ENCODE results near the gene STX8. TPM values are rescaled to one million over a fixed set of nuclear protein-coding genes. Genes with fewer than 3 reads are reported as not detected.
"Not testable (repeated sequence)": the region's sequence is repeated elsewhere in the genome, so short reads cannot be mapped to it uniquely, and the experiment has no call there.

STX8 gene
- total RNA-seq, 1 donor from 2014 or later = 28.6 TPM

DNA sequence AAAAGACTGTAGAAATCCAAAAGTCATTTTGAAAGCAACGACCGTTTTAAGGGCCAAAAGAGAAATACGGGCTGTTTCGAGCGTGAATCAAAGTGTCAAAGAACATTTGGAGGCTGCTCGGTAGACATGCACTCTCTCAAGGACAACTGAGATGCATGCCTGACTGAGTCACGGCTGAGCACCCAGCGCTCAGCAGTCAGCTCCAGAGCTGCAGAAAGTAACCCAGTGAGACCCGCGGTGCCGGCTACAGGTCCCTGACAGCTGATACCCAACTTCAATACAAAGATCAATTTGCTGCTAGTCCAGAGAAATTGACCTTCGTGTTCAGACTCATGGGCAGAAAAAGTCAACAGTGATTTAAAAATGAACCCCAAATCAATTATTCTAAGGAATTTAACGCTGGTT is 214.9 kb downstream of the STX8 start:
- DNase-seq (ENCODE audit: low spot score) = peak; percentile 73
- peak; percentile 89 for ATAC-seq

DNA sequence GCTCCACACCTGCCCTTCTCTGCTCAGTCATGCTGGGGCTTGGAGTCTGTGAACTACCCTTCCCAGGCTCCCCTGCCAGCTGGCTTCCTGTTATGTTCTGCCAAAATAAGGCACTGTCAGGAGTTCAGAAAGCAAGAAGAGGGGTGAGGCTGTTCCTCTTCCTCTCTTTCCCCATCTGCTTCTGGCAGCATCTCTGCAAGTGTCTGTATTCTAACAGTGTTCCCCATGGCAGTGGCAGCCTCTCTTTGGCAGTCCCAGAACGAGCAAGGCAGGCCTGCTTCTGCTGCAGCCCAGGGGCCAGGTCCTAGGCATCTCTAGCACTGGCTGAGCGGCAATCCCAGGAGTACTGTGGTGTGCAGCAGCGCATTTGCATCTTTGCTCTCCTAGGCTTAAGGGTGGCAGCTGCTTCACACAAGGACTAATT is 219.1 kb downstream of the STX8 start:
- no peak for DNase-seq (ENCODE audit: low spot score)
- ATAC-seq = peak; percentile 5

DNA sequence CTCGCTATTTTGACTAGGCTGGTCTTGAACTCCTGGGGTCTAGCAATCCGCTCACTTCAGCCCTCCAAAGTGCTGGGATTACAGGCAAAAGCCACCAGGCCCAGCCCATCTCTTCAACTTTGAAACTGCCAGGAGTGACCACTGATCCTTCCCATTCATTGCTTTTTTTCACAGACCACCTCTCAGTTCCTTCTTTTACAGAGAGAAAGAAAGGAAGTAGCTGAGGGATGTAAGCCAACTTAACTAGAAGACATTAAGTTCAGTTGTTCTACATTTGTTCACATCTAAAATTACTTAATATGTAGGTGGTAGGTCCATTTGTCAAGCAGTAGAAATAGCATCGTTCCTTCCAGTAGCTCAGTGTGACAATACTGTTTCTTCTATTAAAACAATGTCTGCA is 219.8 kb downstream of the STX8 start:
- ATAC-seq (no peak), DNase-seq (ENCODE audit: low spot score) (no peak)

DNA sequence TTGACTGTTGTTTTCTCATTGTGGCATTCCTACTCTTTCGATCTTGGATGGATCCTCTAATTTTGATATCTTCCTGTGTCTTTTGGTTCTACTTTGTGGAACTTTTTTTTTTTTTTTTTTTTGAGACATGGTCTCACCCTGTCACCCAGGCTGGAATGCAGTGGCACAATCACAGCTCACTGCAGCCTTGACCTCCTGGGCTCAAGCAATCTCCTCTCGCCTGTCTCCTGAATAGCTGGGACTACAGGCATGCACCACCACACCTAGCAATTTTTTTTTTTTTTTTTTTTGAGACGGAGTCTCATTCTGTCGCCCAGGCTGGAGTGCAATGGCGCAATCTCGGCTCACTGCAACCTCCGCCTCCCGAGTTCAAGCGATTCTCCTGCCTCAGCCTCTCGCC is 220.4 kb downstream of the STX8 start:
- not testable (repeated sequence) for DNase-seq (ENCODE audit: low spot score); ATAC-seq

DNA sequence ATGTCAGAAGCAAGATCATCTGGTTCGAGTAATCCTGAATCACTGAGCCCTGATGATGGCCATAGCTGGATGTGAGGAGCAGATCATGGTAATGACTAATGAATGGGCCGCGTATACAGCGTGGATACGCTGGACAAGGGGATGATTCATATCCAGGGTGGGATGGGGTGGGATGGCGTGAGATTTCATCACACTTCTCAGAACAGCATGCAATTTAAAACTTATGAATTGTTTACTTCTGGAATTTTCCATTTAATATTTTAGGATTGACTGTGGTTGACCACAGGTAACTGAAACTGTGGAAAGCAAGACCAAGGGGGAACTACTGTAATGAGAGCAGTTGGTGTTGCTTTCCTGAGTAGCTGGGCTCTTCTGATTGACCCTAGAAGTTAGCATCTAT is 225.5 kb downstream of the STX8 start:
- DNase-seq (ENCODE audit: low spot score) = no peak
- no peak for ATAC-seq

DNA sequence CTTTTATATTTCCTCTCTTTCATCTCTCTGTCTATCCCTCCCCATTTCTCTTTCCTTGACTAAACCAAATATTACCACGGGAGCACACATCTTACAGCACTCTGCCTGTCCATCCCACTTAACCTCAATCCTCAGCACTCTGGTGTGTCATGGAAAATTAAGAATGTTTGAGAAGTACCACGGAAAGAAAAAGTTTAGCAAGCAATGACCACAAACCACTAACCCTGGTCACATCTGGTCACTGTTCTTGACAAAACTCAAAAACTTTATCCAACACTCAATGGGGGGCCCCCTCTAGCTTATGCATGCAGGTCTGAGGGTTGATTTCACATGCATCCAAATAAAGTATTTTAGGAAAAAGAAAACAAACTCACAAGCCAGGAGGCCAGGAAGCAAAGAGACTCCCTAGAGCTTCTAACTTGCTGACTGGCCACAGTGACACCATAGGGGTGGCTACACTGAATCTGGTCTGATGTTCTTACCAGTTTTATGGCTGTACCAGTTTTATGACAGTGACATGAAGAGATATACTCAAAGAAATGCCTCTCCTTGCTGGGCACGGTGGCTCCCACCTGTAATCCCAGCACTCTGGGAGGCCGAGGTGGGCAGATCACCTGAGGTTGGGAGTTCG is 229.2 kb downstream of the STX8 start:
- no peak for ATAC-seq
- DNase-seq (ENCODE audit: low spot score) = no peak

DNA sequence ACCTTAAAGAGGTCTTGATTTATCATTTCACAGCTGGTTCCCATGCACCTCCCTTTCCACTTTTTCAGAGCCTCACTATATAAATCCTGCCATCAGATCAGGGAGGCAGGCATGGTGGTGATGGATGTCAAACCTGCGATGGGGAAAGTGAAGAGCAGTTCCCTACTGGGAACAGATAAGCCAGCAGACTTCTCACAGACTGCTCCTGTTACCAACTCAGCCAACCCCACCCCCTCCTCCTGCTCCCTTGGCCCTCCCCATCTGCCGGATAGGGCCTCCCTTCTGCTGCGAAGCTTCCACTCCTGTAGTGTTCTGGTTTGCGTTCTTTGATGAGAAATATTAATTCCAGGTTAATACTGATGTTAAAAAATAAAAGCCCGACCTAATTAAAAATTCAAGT is 232.1 kb downstream of the STX8 start:
- no peak for DNase-seq (ENCODE audit: low spot score)
- no peak for ATAC-seq

DNA sequence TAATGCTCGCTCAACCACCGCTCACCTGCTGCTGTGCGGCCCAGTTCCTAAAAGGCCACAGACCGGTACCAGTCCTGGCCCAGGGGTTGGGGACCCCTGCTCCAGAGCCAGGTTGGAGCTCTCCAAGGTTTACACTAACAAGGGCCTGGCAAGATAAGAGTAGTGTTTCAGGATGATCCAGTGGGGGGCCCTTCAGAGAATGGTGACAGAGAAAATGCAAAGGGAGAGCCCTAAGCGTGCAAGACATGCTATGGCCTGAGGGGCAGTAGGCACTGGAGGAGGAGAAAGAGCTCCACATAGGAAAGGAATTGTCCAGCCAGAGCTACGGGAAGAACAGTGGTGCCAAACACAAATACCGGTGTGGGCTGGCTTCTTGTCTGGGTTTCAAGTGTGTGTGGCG is 233.4 kb downstream of the STX8 start:
- ATAC-seq (no peak), DNase-seq (ENCODE audit: low spot score) (no peak)

DNA sequence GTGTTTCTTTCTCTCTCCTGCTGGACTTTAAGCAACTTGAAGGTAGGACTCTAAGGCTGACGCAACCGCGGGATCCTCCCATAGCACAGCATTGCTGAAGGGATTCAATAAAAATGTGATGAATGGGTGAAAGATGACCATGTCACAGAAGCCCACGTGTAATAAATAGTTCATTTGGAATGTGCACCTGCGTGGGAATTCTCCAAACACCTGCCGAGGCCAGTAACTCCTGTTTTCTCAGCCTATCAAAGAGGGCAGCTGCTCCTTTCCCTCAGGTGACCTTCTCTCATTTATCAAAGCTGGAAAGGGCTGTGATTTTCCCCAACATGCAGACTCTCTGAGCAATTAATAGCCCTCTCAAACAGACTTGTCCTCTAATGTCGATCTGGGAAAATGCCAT is 235.7 kb downstream of the STX8 start:
- ATAC-seq = no peak
- no peak for DNase-seq (ENCODE audit: low spot score)

DNA sequence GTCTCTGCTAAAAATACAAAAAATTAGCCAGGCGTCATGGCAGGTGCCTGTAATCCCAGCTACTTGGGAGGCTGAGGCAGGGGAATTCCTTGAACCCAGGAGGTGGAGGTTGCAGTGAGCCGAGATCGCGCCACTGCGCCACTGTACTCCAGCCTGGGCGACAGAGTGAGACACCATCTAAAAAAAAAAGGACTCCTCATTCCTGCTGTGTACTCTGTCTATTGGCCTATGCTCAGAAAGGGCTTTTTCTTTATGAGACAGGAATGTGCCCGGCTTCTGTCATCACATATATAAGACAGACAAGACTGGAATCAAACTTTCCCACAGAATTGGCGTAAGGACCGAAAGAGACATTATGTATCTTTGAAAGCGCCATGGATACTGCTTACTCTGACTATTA is 236.1 kb downstream of the STX8 start:
- not testable (repeated sequence) for DNase-seq (ENCODE audit: low spot score); ATAC-seq

DNA sequence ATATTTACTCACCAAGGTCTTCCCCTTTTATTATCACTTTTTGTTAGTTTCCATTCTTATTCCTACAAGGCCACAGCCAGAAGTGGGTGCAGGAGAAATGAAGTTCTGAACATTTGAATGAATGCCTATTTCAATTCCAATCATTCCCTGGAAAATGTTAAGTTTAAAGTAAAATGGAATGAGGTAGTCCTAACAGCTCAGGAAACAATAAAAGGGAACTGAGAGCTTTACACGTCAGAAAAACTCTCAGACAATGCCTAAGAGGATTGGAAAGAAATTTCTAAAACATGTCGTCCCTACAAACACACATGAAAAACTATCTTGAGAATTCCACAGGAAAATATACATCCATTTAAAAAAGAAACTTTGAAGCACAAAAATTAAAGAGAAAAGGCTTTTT is 238.8 kb downstream of the STX8 start:
- DNase-seq (ENCODE audit: low spot score) = no peak

DNA sequence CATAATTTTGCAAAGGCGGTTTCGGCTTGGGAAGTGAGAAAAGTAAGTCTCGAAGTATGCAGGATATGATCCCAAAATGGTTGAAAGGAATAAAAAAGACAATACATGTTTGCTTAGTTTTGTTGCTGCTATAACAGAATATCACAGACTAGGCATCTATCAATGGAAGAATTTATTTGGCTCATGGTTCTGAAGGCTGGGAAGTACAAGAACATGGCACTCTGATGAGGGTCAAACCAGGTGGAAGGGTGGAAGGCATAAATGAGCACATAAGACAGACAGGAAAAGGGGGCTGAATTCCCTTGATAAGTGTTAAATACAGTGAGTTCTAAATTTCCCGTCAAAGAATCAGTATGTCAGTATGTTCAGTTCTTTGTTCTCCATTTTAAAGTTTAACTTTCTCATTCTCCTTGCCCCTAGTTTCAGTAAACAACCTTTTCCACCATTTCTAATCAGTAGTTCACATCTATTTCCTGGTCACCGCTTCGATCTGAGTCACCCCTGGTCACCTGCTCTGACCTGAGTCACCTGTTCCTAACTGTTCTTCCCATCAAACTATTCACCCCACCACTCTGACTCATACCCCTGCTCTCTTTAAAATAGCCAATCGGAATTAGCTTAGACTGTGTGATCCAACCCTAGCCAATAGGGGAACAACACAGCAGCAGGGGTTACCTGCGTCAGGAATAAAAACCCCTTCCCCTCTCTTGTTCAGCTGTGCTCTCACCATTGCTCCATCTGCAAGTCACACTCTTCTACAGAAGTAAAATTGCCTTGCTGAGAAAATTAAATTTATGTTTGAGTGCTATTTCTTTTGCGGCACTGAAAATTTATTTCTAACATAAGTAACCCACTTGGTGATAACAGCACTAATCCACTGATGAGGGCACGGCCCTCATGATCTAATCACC is 240.8 kb downstream of the STX8 start:
- ATAC-seq (no peak), DNase-seq (ENCODE audit: low spot score) (no peak)

More for the DNA sequence above, 238.8 kb downstream of the STX8 start:
- ATAC-seq = no peak

DNA sequence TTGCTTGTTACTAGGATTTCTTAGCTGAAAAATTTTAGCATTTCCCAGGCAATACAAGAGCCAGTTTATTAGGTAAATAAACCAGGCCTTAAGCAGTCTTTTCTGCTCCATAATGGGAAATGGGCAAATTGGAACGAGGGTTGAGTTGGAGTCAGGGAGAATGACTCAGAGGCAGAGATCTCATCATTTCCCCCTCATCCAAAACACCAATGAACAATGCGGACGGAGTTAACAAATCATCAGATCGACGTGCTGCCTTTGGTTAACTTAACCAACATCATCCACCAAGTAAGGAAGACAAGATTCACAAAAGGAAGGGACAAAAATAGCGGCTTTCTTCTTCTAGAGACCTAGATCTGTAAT is 243.5 kb downstream of the STX8 start:
- DNase-seq (ENCODE audit: low spot score) (no peak), ATAC-seq (no peak)

DNA sequence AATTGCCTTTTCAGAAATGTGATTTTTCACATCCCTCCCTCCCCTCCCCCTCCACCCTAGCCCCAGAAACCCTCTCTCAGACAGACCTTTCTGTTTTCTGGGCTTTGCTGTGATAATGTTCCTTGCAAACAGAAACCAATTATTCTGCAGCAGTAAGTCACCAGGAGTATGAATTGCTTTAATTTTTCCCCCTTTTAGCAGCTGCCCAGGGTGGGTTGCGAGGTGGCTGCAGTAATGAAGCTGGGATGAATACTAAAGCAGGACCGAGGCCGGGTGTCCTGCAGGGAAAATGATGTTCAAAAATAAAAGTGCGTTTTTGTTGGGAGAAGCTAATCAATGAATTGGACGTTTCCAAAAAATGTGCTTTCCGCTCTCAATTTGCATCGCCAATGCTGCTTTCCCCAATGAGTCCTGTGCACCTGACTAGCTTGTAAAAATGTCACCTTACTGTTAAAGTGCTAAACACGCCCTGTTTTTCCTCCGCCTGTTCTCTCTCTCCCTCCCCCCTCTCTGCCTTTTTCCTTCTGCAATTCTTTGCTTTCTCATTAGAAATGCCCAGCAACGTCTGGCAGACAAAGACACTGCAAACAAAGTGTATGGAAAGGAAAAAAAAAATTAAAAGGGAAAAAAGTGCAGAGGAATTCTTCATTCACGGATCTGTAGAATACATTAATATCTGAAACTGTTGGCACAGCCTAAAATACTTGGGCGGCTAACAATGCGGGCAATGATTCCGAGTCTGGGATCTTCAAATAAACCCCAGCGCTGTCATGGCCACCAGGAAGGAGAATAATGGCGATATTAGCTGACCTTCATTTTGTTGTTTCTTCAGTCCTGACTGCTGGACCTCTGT is 244.1 kb downstream of the STX8 start:
- ATAC-seq = no peak

DNA sequence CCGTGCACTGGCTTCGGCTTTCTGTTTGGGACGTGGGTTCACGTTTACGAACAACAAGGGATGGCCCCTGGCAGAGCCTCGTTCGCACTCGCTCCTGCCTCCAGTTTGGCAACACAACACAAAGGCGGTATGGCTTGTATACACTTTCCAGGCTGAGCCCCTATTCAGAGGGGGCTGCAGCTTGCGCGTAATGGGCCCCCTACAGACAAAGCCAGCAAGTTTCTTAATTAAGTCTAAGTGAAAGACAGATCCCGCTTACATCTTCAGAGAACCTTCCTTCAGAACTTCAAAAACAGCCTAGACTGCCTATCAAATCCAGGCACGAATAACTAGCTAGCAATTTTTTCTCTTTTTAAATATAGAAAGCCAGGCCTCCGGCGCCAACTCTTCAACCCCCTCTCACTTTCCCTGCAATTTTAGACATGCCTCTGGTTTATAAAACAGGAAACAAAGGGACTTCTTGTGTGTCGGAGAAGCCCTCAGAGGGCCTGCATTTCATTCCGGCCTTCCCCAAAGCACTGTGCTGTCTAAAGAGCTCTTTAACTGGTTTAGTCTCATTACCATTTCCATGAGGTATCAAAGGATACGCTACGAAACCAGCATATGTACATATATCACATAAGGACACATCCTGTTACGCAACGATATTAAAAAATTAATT is 244.9 kb downstream of the STX8 start:
- no peak for ATAC-seq
- DNase-seq (ENCODE audit: low spot score) = no peak

More for the DNA sequence above, 244.1 kb downstream of the STX8 start:
- DNase-seq (ENCODE audit: low spot score) = no peak

DNA sequence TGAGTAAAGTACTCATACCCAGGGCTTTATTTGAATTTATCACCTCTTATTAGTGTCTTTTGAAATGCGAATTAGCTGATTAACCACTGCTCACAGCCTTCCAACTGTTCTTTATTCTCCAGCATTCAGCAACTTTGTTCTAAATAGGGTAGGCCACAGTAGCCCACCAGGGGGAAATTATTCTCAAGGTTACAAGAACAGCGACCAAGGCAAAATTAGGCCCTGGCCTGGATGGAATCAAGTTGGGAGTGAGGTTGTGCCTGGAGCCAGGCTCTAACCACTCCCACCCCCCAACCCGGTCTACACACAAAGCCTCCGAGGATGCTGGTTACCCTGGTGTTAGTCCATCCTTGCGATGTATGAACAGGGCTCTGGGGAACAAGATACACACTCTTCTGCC is 245.5 kb downstream of the STX8 start:
- DNase-seq (ENCODE audit: low spot score) = no peak
- no peak for ATAC-seq

DNA sequence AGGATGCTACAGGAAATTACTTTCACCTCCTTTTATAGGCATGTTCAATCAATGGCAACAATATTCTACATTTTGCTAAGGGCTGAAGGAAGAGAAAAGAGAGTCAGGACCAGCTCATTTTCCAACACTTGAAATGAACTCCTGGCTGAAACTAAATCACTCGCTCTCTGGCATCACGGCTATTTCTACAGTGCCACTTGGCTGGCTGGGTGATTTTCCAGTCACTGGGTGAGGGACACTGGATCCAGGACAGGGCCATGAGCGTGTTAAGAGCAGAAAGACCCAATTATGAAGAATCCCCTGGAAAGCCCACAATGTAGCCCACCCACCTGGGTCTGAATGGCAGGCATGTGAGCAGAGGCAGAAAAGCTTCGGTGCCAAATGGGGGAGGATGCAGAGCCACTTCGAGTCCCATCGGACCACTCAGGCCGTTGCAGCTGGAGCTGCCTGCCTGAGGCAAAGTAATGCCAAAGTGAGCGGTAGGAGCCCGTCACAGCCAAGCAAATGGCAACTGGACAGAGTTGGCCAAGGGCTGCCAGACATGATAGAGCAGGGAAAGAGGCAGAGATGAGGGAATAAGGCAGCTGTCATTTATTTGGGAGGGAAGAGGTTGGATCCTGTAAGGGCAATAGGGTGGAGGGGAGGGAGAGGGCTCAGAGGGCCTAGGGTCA is 246.2 kb downstream of the STX8 start:
- DNase-seq (ENCODE audit: low spot score) = no peak

DNA sequence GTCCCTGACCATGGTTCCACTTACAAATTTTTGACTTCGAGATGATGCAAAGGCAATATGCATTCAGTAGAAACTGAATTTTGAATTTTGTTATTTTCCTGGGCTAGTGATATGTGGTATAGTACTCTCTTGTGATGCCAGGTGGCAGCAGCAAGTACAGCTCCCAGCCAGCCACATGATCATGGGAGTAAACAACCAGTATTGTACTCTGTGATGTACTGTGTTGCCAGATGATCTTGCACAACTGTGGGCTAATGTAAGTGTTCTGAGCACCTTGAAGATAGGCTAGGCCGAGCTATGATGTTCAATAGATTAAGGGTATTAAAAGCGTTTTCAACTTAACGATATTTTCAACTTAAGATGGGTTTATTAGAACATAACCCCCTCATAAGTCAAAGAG is 250.8 kb downstream of the STX8 start:
- peak; percentile 90 for ATAC-seq
- DNase-seq (ENCODE audit: low spot score) = peak; percentile 80

More for the DNA sequence above, 246.2 kb downstream of the STX8 start:
- ATAC-seq = no peak

DNA sequence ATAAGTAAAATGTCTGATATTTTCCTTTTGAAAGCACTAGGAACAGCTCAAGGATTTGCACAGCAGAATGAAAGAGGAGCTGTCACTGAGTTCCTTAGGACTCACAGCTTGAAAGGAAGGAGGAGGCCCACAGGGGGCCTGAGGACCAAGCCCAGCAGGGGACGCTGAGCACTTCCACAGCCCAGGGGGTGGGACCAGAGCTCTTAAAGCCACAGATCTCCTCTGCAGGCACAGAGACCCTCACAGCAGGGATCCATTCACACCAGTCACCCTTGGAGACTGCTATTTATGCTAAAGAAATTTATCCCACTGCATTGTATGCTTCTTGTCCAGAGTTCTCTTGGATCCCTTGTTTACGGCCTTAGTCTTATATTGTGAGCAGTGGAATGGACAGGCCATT is 253.3 kb downstream of the STX8 start:
- ATAC-seq = peak; percentile 39
- no peak for DNase-seq (ENCODE audit: low spot score)

DNA sequence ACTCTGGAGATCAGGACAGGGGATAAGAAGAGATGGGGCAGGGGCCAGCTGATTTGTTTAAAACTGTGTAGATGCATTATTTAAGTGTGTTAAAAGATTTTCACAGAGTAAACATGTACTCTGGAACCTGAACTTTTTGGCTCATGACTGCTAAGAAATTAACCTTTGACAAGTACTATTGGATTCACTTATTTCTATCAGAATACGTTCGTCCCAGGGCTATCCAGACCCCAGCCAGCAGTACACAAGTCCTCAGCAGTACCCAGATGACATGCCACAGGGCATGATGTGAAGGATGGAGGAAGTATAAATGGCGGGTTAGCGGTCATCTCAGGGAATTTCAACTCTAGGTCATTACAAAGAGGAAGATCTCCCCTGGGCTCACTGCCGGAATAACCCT is 253.7 kb downstream of the STX8 start:
- ATAC-seq (peak; percentile 76), DNase-seq (ENCODE audit: low spot score) (no peak)

Data from left lobe of liver (tissue), 2 donors.